Ovary (tissue), 3 donors: ENCODE measurements around the gene AIG1.

Experiments used
- POLR2A ChIP-seq: fragments of 450-650 bp; IDR thresholded peaks from one replicate; pipeline ENCODE4 v1.6.1; 2017; ENCODE audit warnings: antibody characterized with exemption, mild to moderate bottlenecking, moderate library complexity
- TF ChIP-seq, protein P1 (sequence below), 3 donors: fragments of 450-650 bp in 2 of 3; fragments of 200-600 bp in 1 of 3; IDR thresholded peaks; one replicate each; pipeline versions ENCODE4 v1.5.1 to v1.8.0; 2016 to 2022; ENCODE audit warnings: antibody characterized with exemption in 3 of 3, mild to moderate bottlenecking in 1 of 3
- donor health status: DM: no; HTN: no; CAD: no.

DNA sequence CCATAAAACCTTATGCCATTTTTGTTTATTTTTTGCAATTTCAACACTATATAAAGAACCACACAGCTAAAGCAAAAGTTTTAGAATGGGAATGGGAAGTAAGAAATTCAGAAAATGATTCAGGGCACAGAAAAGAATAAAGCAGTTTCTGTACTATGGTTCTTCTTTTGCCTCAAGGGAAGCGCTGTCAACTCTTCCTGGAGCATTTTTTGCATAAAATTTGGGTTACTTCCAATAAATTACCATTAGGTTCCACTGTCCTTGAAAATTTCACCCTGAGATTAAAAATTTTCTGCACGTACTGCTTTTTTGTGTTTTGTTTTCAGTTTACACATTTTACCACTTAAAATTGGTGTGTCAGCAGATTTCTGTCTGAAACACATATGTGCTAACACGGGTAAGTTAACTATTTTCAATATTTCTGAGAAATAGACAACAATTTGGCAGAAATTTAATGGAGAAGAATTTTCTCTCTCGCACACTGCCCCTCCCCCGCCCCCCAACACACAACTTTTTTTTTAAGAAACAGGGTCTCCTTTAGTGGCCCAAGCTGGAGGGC, 310.2 kb downstream of the AIG1 start:
- no peak for TF ChIP-seq POLR2A
- TF ChIP-seq, protein P1, sequence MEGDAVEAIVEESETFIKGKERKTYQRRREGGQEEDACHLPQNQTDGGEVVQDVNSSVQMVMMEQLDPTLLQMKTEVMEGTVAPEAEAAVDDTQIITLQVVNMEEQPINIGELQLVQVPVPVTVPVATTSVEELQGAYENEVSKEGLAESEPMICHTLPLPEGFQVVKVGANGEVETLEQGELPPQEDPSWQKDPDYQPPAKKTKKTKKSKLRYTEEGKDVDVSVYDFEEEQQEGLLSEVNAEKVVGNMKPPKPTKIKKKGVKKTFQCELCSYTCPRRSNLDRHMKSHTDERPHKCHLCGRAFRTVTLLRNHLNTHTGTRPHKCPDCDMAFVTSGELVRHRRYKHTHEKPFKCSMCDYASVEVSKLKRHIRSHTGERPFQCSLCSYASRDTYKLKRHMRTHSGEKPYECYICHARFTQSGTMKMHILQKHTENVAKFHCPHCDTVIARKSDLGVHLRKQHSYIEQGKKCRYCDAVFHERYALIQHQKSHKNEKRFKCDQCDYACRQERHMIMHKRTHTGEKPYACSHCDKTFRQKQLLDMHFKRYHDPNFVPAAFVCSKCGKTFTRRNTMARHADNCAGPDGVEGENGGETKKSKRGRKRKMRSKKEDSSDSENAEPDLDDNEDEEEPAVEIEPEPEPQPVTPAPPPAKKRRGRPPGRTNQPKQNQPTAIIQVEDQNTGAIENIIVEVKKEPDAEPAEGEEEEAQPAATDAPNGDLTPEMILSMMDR (IDR thresholded peaks at IDR 0.05) = no peak
